ENCODE results near the gene GIGYF2.
"Not testable (repeated sequence)": the region's sequence is repeated elsewhere in the genome, so short reads cannot be mapped to it uniquely, and the experiment has no call there.

GIGYF2 gene

DNA sequence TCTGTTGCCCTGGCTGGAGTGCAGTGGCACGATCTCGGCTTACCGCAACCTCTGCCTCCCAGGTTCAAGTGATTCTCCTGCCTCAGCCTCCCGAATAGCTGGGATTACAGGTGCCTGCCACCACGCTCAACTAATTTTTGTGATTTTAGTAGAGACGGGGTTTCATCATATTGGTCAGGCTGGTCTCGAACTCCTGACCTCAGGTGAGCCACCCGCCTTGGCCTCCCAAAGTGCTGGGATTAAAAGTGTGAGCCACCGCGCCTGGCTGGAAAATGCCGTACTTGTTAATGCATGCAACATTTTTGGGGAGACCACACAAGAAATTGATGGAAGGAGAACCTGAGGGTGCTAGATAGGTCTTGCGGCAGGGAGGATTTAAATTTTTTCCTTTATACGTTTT, 6.0 kb upstream of the GIGYF2 start:
- not testable (repeated sequence) for DNase-seq

DNA sequence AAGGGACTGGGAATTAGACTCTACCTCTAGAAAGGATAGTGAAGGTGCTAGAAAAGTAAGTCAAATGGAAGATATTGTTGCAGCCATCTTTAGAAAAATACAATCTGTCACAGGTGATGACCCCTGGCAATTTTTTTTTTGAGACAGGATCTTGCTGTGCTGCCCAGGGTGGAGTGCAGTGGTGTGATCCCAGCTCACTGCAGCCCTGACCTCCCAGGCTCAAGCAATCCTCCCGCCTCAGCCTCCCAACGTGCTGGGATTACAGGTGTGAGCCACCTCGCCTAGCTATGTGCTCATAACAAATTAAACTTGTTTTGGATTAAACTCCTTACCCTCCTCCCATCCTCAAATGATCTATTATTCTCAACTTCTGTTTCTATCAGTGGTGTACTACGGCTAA, 3.8 kb upstream of the GIGYF2 start:
- DNase-seq, result no peak

DNA sequence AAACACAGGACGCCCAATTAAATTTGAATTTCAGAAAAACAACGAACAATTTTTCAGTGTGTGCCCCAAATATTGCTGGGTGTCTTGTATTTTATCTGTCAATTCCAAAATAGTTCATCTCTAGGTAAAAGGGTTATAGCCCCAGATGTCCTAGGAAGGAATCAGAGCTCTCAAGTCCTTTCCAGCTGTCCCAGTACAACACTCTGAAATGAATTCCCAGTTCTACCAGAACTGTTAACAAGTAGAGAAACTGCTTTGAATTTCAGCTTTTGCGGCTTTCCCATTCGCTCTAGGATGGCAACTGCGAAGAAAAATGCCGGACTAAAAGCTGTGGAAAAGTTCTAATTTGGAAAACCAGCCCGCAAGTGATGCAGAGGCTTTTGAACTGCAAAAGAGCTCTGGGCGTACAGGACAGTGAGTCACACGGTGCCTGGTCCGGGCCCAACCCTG, 497 bp upstream of the GIGYF2 start:
- no peak for DNase-seq

DNA sequence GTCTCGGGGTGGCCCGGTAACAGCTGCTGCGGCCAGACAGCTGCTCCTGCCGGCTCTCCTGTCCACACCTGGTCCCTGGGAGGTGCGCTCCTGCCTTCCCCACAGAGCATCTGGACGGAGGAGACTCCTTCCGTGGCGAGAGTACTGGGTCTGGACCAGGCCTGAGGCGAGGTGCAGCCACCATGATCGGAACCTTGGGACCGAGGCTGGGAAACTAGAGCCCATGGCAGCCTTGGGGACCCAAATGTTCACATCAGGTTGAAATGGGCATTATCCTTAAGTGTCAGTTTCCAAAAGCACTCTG, 628 bp downstream of the GIGYF2 start:
- DNase-seq, result no peak

DNA sequence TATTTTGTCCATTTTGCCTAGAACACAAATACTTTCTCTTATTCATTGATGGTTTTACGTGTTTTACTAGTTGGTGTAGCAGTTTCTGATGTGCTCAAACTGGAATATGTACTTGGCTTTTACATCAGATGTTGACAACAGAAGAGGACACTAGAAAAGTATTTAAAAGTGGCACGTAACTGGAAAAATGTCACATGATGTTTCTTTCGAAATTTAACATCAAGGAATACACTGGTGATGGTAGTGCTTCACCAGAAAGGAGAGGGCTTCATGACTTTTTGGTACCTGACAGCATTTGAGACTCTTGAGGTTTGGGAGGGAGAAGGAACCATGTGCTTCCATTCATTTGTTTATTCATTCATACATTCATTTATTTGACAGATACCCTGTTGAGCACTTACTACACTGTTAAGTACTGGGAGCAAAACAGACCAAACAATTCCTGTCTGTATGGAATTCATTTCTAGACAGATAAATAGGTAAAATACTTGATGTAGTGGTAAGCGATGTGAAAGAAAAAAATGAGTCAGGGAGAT, 1.5 kb downstream of the GIGYF2 start:
- DNase-seq, result no peak

DNA sequence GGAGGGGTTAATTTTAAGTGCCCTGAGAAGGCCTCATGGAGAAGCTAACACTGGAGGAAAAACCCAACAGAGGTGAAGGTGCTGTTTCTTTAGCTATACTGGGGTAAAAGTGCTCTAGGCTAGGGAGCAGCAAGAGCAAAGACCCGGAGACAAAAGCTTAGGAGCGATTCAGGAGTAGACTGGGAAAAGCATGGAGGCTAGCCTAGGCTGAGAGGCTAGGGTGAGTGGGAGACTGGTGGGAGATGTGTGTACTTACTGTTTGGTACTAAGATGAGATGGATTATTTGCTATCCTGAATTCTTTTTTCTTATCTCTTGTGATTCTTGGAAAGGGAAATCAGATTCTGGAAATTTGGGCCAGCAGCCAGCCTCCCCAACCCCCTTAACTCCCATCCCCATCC, 2.0 kb downstream of the GIGYF2 start:
- DNase-seq, result no peak

DNA sequence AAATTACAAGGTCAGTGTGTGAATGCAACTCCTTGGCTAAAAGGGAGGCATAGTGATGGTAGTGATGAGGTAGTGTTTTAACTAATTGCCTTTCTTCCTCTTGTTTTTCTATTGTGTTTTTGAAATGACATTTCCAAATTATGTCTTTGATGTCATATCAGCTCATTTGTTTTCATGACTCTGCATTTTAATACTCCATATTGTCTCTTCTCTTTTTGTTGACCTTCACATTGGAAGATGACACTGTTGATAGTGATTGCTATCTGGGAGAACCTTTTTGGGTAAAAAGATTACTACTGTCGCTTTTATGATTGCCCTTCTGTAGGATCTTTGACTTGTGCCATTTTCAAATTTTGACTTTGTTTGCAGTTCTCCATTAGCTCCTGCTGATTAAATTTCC, 3.0 kb downstream of the GIGYF2 start:
- DNase-seq, result no peak

DNA sequence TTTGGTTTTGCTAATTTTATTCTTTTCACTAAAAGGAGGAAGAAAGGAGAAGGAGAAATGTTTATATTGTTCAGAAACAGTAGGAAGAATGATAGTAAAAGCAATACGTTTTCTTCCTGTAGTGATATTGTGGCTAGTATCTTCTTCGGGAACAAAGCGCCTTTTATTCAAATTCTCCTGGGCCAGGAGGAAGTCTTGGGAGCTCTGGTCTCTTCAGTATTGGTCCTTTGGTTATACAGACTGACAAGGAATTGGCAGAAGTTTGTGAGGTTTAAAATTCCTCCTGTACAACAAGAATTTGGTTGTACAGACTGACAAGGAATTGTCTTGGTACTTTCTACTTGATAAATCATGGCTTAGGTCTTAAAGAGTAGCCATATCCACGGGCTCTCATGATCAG, 9.9 kb downstream of the GIGYF2 start:
- DNase-seq, result no peak

DNA sequence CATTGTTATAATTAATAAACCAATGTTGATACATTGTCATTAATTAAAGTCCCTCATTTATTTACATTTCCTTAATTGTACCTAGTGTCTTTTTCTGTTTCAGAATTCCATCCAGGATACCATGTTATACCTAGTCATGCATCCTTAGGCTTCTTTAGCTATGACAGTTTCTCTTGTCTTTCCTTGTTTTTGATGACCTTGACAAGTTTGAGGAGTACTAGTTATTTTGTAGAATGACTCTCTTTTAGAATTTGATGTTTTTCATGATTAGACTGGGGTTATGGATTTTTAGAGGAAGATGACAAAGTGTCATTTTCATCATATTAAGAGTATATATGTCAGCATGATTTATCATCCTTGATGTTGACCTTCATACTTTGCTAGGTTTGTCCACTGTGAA, 16.4 kb downstream of the GIGYF2 start:
- no peak for DNase-seq

DNA sequence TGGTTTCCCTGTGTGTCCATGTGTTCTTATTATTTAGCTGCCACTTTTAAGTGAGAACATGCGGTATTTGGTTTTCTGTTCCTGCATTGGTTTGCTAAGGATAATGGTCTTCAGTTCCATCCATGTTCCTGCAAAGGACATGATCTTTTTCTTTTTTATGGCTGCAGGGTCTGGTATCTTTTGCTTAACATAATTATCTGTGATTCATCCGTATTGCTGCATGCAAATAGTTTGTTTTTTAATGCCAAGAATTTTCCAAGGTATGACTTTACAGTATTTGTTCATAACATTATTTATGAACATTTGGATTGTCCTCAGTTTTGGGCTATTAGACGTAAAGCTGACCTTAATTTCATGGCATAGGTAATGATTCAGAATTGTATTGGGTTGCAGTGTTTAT, 17.8 kb downstream of the GIGYF2 start:
- DNase-seq, result no peak

DNA sequence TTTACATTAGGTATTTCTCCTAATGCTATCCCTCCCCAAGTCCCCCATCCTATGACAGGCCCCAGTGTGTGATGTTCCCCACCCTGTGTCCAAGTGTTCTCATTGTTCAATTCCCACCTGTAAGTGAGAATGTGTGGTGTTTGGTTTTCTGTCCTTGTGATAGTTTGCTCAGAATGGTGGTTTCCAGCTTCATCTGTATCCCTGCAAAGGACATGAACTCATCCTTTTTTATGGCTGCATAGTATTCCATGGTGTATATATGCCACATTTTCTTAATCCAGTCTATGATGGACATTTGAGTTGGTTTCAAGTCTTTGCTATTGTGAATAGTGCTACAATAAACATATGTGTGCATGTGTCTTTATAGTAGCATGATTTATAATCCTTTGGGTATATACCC, 22.9 kb downstream of the GIGYF2 start:
- not testable (repeated sequence) for DNase-seq

DNA sequence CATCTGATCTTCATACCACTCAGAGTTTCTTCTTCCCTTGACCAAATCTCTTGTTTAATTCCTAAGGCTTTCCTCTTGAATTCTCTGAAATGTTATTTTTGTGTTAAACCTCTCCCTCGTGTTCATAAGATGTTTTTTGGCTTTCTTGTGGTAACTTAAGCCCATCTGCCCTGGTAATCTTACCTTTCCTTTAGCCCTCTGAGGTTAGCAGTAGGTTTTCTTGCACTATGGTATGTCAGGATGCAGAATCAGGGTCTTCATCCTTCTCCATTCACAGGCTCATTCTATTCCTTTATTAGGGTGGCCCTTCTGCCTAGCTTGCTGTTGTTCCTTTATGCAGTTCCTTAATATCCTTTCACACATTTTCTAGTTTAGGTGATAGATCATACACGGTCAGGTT, 24.1 kb downstream of the GIGYF2 start:
- no peak for DNase-seq

DNA sequence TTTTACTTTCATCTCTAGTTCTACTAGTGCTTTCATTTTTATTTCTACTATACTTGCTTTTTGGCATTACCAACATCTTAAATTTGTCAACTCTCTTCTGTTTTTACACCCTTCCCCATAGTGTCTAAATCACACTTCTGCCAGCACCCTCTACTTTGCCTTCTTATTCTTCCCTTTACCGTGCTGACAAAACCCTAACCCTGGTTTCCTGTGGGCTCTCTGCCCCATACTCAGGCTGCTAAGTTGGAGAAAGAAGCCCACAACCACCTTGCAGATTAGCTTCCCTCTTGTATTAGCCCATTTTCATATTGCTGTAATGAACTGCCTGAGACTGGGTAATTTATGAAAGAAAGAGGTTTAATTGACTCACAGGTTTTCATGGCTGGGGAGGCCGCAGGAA, 24.8 kb downstream of the GIGYF2 start:
- DNase-seq, result no peak

DNA sequence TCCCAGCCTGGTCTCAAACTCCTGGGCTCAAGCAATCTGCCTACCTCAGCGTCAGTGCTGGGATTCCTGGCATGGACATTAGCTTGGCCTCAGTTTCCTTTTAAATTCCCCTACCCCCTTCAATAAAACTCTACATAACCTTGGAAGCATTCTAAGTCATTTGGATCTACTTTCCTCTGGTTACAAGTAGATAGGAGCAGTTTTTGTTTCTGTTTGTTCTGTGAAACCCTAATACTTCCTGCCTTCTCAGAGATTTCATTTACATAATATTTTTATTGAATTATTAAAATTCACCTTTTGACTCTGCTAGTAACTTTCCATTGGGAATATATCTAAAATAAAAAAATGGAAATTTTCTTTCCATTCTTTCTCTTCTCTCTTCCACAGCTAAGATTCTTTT, 25.9 kb downstream of the GIGYF2 start:
- DNase-seq, result no peak

DNA sequence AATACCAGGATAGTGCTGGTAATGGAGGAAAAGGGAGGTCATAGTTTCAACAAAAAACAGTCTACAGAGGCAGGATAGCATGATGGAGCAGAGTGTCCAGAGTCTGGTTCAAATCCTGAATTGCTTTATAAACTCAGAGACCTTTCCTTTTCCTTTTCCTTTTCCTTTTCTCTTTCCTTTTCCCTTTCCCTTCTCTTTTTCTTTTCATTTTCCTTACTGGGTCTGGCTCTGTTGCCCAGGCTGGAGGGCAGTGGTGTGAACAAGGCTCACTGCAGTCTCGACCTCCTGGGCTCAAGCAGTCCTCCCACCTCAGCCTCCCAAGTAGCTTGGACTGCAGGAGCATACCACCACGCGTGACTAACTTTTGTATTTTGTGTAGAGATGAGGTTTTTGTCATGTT, 31.7 kb downstream of the GIGYF2 start:
- DNase-seq, result no peak

DNA sequence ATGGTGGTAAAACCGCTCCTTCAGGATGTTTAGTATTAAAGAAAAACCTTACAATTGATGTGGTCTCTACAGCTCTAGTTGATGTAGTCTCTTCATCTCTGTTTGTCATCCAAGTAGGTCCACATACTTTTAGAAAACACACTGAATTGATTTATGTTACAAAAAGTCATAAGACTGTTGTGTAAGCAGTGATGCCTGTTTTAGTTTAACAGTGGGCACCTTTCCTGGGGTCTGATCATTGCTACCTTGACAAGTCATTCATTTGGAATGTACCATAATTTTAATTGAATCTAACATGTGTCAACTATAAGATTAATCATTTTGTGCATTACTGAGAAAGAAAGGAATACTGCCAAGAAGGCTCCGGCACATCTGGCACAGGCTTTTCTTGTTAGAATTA, 34.3 kb downstream of the GIGYF2 start:
- no peak for DNase-seq

DNA sequence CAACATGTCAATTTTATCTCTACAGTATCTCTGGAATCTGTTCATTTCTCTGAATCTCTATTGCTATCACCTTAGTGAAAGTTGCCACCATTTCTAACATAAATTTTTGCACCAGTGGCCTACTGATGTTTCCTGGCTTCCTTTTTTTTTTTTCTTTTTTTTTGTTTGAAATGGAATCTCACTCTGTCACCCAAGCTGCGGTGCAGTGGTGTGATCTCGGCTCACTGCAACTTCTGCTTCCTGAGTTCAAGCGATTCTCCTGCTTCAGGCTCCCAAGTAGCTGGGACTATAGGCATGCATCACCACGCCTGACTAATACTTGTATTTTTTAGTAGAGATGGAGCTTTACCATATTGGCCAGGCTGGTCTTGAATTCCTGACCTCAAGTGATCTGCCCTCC, 44.2 kb downstream of the GIGYF2 start:
- DNase-seq, result no peak

DNA sequence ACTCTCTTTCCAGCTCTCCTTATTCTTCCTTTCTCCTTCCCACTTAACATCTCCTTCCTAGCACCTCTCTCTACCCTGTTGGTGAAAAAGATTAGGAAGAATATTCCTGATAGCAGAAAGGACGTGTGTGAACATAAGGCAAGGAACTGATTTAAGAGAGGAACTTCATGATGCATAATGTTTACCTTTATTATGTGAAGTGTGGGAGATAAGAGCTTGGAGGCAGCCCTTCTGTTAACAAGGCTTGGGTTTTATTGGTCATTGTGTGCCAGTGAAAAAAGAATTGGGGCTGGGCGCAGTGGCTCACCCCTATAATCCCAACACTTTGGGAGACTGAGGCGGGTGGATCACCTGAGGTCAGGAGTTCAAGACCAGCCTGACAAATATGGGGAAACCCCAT, 44.8 kb downstream of the GIGYF2 start:
- DNase-seq, result no peak

DNA sequence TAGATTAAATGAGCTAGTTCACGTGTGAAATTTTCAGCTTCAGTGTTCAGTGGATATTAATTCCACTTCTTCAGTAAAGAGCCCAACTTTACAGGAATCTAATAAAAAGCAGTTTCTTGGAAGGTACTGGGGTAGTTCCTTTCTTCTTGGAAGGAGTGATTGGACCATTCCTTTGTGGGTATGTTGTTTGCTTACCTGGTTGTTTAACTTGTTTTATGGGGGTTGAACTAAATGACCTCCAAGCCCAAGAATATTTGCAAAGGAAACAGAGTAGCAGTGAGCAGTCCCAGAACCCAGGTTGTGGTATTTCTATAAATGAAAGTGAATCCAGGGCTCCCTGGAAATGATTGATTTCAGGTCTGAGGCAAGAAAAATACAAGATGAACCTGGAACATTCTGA, 47.8 kb downstream of the GIGYF2 start:
- DNase-seq, result no peak

DNA sequence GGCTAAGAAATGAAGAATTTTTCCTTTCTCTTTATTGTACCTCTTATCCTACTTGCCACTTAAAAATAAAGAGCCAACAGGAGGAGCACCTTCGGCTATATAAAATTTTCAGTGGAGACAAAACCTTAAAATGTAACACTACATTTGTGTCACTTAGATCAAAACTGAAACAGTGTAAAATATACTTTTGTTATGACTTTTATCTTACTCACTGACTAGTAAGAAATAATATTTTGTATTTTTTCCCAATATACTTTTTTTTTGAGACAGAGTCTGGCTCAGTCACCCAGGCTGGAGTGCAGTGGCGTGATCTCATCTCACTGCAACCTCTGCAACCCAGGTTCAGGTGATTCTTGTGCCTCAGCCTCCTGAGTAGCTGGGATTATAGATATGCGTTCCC, 50.9 kb downstream of the GIGYF2 start:
- DNase-seq, result no peak

DNA sequence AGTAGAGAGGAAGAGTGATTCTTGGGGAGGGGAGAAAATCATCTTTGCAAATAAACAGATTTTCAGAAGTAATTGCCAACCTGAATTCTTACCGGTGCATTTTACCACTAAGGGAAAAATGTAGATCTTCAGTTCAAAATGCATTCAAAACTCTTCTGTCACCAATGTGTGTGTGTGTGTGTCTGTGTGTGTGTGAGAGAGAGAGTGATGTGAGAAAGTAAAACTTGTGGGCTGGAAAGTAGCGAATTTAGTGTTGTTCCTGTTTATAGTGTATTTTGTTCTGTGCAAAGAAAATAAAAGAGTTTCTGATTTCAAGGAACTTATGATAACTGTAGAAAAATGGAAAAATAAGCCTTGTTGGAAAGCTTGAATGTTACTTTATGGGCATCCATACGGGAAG, 52.2 kb downstream of the GIGYF2 start:
- no peak for DNase-seq

DNA sequence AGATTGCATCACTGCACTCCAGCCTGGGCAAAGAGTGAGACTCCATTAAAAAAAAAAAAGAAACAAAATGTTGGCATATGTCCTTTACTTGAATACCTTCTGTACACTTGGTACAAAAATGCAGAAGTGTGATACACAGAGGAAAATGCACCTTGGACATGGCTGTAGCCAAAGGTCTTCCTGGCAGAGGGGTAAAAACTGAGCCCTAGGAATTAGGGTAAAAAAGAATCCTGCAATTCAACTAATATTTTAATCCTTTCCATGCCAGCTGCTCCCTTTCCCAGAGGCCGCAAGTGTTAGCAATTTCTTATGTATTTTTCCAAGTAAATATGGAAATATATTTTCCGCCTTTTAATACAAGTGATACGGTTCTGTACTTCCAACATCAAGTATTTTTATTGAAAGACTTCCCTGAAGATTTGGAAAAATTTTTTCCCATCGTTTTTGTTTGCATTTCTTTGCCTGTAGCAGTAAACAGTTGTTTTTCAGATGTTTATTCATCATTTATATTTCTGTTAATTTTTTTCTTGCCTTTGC, 53.1 kb downstream of the GIGYF2 start:
- no peak for DNase-seq

DNA sequence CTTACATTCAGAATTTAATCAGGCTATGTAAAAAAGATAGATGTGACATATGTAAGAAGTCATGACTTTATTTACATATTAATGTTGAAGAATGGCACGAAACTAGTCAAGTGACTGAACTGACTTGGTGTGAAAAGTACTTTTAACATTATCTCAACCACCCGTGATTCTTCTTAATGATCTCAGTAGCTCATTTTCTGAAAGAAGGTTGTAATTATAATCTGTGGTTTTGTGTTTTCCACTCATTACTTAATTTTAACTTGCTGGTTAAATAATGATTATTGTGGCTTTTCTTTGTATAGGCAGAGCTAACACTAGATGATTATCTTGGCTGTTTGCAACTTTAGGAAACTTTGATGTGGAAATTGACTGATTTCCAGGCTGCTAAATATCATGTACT, 60.8 kb downstream of the GIGYF2 start:
- no peak for DNase-seq

DNA sequence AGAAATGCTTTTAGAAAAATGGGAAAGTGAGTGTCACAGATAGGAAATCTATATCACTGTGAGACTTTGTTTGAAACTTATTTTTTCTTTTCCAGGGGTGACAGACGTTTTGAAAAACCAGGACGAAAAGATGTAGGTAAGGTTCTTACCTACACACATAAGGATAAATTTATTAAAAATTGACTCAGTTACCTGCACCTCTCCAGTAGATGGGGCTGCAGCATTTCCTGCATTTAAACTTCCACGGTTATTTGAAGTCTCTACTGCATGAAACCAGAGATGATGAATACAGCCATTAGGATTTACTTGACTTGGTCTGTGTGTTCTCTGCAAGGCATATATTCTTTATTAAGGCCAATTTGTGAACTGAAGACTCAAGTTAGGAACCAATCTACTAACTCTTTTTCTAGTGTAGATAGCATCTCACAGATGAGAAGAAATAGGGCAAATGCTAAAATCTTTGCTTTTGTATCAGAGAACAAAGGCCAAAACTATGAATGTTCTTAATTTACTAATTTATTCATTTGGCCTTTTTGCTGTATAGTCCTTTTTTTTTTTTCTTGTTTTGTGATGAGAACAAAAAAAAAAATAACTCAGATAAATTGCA, 64.3 kb downstream of the GIGYF2 start:
- DNase-seq, result no peak

DNA sequence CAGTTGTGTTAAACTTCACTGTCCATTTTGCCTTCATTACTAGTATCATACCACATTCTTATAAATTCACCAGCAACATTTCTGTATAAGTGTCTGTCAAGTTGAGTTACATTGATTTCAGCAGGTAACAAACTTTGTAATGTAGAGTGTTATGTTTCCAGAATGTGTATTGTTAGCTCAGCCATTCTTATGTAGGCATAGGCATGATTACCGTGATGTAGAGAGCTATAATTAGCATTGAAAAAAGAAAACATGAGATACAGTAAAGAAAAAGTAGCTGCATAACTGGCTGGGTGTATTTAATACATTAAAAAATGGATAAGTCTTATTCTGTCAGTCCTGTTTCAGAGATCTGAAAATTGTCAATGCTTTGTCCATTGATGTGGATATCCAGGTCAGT, 70.7 kb downstream of the GIGYF2 start:
- DNase-seq, result no peak

DNA sequence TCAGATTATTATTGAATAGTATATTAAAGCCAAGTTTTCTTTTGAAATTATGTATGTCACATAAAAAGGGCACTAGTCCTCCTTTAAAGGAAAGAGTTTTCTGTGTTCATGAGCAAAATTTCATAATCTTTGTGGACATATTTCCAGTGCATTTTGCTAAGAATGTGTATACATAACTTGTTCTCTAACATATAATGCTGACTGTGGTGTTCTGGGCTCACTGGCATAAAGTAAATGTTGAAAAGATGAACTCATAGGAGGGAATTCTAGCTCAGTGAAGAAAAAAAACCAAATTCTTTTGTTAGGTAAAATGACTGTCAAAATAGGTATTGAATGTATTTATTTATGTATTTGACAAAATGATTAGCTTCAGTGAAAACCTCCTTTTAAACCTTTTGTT, 73.1 kb downstream of the GIGYF2 start:
- no peak for DNase-seq

Measured in DMS153 (cell line).